HepG2 (cell line): ENCODE data around the gene ALKBH5. TPM values are rescaled to one million over a fixed set of nuclear protein-coding genes. Genes with fewer than 3 reads are reported as not detected.

Experiments
- ATAC-seq: fragments of 200-7000 bp; cut with Tn5 transposase; 3 replicates; pipeline ENCODE4 v1.9.1; 2020; ENCODE audit warnings: mild to moderate bottlenecking, moderate library complexity
- BruUV-seq: library from RNA; stranded (reverse); fragments of 400-500 nt; replicated peaks from 2 replicates; lab custom pipeline; 2021; lab: Mats Ljungman, UMichigan
- CTCF ChIA-PET: fragments of 300-600 bp; formaldehyde crosslinking; extraction: SDS; loops from one replicate; lab custom pipeline; 2021; ENCODE audit warnings: low total read pairs, inconsistent platforms, low intra/inter-chr PET ratio; lab: Yijun Ruan, JAX
- POLR2A ChIA-PET: fragments of 350-600 bp; sonication (Branson Sonifier 250); formaldehyde crosslinking; loops from one replicate; lab custom pipeline; 2020; ENCODE audit warnings: antibody characterized with exemption, inconsistent platforms; lab: Yijun Ruan, JAX
- DNase-seq: peaks from one replicate; pipeline ENCODE4 v3.0.0-alpha.2; 2015; ENCODE audit warnings: low spot score
- FAIRE-seq: peaks from 3 replicates; lab custom pipeline; 2011; peaks lifted over from hg19 to GRCh38; lab: Jason Lieb, UNC
- H2AFZ ChIP-seq: one replicate; pipeline ENCODE4 v1.6.1; 2011; ENCODE audit warnings: low read length, inconsistent platforms
- H3K27ac ChIP-seq: fragments of 300-600 bp; 3 replicates; pipeline ENCODE4 v1.8.0; 2011; ENCODE audit warnings: mixed run types, mild to moderate bottlenecking, mixed read lengths, low read length, inconsistent platforms; ENCODE audit not compliant: insufficient read depth; ENCODE audit errors: extremely low read length
- H3K27me3 ChIP-seq, 2 experiments: fragments of 200-600 bp in 1 of 2; 2 replicates in 1 of 2; 3 replicates in 1 of 2; pipeline versions ENCODE4 v1.6.0 to v1.8.0; 2011; ENCODE audit warnings: low read length in 2 of 2, mild to moderate bottlenecking in 2 of 2, moderate library complexity in 2 of 2, inconsistent platforms in 1 of 2; ENCODE audit not compliant: insufficient read depth in 2 of 2, control insufficient read depth in 1 of 2
- H3K36me3 ChIP-seq, 2 experiments: fragments of 200-600 bp in 1 of 2; replicated peaks in 1 of 2; 2 replicates in 1 of 2; 3 replicates in 1 of 2; pipeline versions ENCODE4 v1.5.1 to v1.8.0; 2011; ENCODE audit warnings: low read length in 2 of 2, inconsistent platforms in 1 of 2; ENCODE audit not compliant: insufficient read depth in 2 of 2, control insufficient read depth in 1 of 2
- H3K4me1 ChIP-seq: 2 replicates; pipeline ENCODE4 v1.5.1; 2012; ENCODE audit warnings: low read length, inconsistent platforms; ENCODE audit not compliant: insufficient read depth
- H3K4me2 ChIP-seq: 2 replicates; pipeline ENCODE4 v1.6.0; 2011; ENCODE audit warnings: low read depth, low read length, inconsistent platforms
- H3K4me3 ChIP-seq, 3 experiments: fragments of 200-600 bp in 1 of 3; sonication (generic), shearing (Covaris generic) in 1 of 3; replicated peaks in 1 of 3; 2 replicates each; pipeline ENCODE4 v1.5.1; 2011 to 2016; ENCODE audit warnings: low read length in 3 of 3, inconsistent platforms in 2 of 3, low read depth in 2 of 3, mild to moderate bottlenecking in 2 of 3, control low read depth in 1 of 3, mixed read lengths in 1 of 3; ENCODE audit not compliant: insufficient read depth in 1 of 3
- H3K79me2 ChIP-seq: one replicate; pipeline ENCODE4 v1.6.1; 2011; ENCODE audit warnings: low read length, inconsistent platforms; ENCODE audit not compliant: insufficient read depth
- H3K9ac ChIP-seq: 2 replicates; pipeline ENCODE4 v1.6.0; 2011; ENCODE audit warnings: mild to moderate bottlenecking, low read depth, low read length, inconsistent platforms; ENCODE audit not compliant: insufficient read depth
- H3K9me3 ChIP-seq: 2 replicates; pipeline ENCODE4 v1.5.1; 2012; ENCODE audit warnings: mild to moderate bottlenecking, low read length
- H4K20me1 ChIP-seq: 2 replicates; pipeline ENCODE4 v1.6.0; 2011; ENCODE audit warnings: inconsistent platforms, mild to moderate bottlenecking, low read length, moderate library complexity; ENCODE audit not compliant: insufficient read depth
- EP300 ChIP-seq, 3 experiments: sonication (generic) in 1 of 3; formaldehyde crosslinking in 1 of 3; IDR thresholded peaks; 2 replicates each; pipeline versions ENCODE4 v1.5.1 to v1.6.1; 2011 to 2020; ENCODE audit warnings: low read depth in 2 of 3, low read length in 2 of 3, borderline replicate concordance in 1 of 3, improper control_type of control experiment in 1 of 3, mild to moderate bottlenecking in 1 of 3, missing genetic modification reagents in 1 of 3, moderate library complexity in 1 of 3
- JDP2 ChIP-seq: sonication (generic); formaldehyde crosslinking; IDR thresholded peaks from 2 replicates; pipeline ENCODE4 v1.8.1; 2022; ENCODE audit warnings: missing genetic modification reagents, borderline replicate concordance
- MTA1 ChIP-seq: sonication (generic); formaldehyde crosslinking; IDR thresholded peaks from 2 replicates; pipeline ENCODE4 v1.4.0; 2020; ENCODE audit warnings: missing genetic modification reagents, mild to moderate bottlenecking, borderline replicate concordance
- SMC3 ChIP-seq: IDR thresholded peaks from 2 replicates; pipeline ENCODE4 v1.6.1; 2011; ENCODE audit warnings: low read length, improper control_type of control experiment
- SOX6 ChIP-seq, 2 experiments: fragments of 450-650 bp in 1 of 2; sonication (generic) in 1 of 2; formaldehyde crosslinking in 1 of 2; IDR thresholded peaks; 2 replicates each; pipeline versions ENCODE4 v1.4.0 to v1.6.1; 2017 to 2020; ENCODE audit warnings: antibody characterized with exemption in 1 of 2, mild to moderate bottlenecking in 1 of 2, missing genetic modification reagents in 1 of 2
- ZMYM4 ChIP-seq: sonication (generic); formaldehyde crosslinking; IDR thresholded peaks from 2 replicates; pipeline ENCODE4 v1.8.1; 2023; ENCODE audit warnings: mild to moderate bottlenecking, missing genetic modification reagents
- ZNF34 ChIP-seq: sonication (generic); formaldehyde crosslinking; IDR thresholded peaks from 2 replicates; pipeline ENCODE4 v1.4.0; 2020; ENCODE audit warnings: mild to moderate bottlenecking, missing genetic modification reagents, borderline replicate concordance
- WGBS: methylation state at CpG from one replicate; pipeline ENCODE4 v1.1.6; 2017; ENCODE audit warnings: low lambda C conversion rate; 5-methylcytosine and 5-hydroxymethylcytosine counted together
- in situ Hi-C: cut with HindIII; loops from 2 replicates; pipeline ENCODE4 v1.10.0; 2017; ENCODE audit warnings: low pct_unique_long_range_greater_than_20kb; ENCODE audit not compliant: extremely low pct_ligation_motif_present
- intact Hi-C: fragments of 100-400 bp; cut with micrococcal nuclease; formaldehyde crosslinking; loops from one replicate; pipeline ENCODE4 v1.10.0; 2022; ENCODE audit not compliant: unreplicated experiment
- polyA plus RNA-seq, 8 experiments: library from polyadenylated mRNA; depleted of rRNA in 3 of 8; stranded (reverse) in 7 of 8; unstranded in 1 of 8; fragments of >200 nt; fragmentation: Illumina TruSeq in 4 of 8; extraction: Trizol in 4 of 8; gene quantifications; 2 replicates each; pipeline versions ENCODE4 v1.2.1 to v1.2.3, GENCODE V29; 2011 to 2016; ENCODE audit warnings: low read depth in 4 of 8, missing spikeins in 1 of 8, mixed read lengths in 1 of 8; ENCODE audit not compliant: insufficient read depth in 1 of 8
- total RNA-seq, 5 experiments: library from RNA; depleted of rRNA; stranded (reverse); fragments of >200 nt; fragmentation: Illumina TruSeq; extraction: Trizol; gene quantifications; 2 replicates each; pipeline ENCODE4 v1.2.3, GENCODE V29; 2016; ENCODE audit warnings: low read depth in 1 of 5
- TF ChIP-seq, protein P1 (sequence below): sonication (generic); formaldehyde crosslinking; IDR thresholded peaks from 2 replicates; pipeline ENCODE4 v1.4.0; 2020; ENCODE audit warnings: mild to moderate bottlenecking, missing genetic modification reagents

ALKBH5 gene
- total and polyA plus RNA-seq, 2 of the 13 experiments (the other 11 are each of a cell fraction or from before 2014, with no cell fraction given), result 68.9 to 76.9 TPM

DNA sequence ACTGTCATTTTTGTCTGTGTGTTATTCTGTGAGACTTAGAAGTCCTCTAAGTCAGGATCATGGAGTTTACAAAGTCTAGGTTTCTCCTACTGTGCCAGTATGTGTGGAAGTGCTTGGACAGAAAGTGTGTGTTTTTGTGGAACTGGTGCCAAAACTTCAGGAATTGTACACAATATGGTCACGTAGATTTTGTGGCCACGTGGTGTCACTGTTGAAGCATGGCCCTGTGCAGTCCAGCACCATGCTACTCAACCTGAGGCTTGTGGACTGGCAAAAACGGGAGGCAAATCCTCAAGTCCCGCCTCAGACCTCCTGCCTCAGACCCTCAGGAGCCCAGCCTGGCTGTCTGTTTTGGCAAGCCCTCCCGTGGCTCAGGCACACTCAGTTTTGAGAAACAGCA, 16.7 kb upstream of the ALKBH5 start (continued):
- TF ChIP-seq JDP2 (CRISPR knock-in tag) (no peak), SMC3 (peak; percentile 8; the same call in 1 of the 2 replicates)

DNA sequence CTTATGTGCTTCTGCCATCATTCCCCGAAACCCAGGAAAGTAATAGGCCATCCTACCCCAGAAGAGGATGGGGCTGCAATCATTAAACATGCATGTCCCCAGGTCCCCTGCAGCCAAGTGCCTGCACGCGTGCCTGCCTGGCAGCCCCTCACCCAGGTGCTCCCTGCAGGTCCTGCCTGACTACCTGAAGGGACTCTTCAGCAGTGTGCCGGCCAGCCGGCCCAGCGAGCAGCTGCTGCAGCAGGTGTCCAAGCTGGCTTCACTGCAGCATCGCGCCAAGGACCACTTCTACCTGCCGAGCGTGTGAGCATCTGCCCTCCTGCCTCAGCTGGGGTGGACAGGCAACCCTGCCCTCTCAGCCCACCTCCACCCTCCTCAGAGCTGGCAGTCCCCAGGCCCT, 16.2 kb upstream of the ALKBH5 start:
- intact Hi-C loops (no loop called here), in situ Hi-C loops (no loop called here)
- H3K4me1 ChIP-seq, result peaks cover 26% of the 10 kb centered on the region
- H3K9ac ChIP-seq, result no peak overlapping the region
- H3K27ac ChIP-seq, result no peak overlapping the region
- CTCF ChIA-PET, result no interaction called here
- TF ChIP-seq SOX6 (IDR thresholded peaks at IDR 0.05) (no peak), SOX6 (CRISPR knock-in tag; IDR thresholded peaks at IDR 0.05) (no peak), ZMYM4 (CRISPR knock-in tag) (no peak), MTA1 (CRISPR knock-in tag) (peak; percentile 15; the same call in 1 of the 2 replicates), EP300 (IDR thresholded peaks at IDR 0.05; ENCODE audit: low read depth in 2 of 2, low read length in 2 of 2) (no peak), EP300 (CRISPR knock-in tag; IDR thresholded peaks at IDR 0.05; ENCODE audit: borderline replicate concordance) (no peak), ZNF34 (CRISPR knock-in tag) (no peak)
- TF ChIP-seq, protein P1, sequence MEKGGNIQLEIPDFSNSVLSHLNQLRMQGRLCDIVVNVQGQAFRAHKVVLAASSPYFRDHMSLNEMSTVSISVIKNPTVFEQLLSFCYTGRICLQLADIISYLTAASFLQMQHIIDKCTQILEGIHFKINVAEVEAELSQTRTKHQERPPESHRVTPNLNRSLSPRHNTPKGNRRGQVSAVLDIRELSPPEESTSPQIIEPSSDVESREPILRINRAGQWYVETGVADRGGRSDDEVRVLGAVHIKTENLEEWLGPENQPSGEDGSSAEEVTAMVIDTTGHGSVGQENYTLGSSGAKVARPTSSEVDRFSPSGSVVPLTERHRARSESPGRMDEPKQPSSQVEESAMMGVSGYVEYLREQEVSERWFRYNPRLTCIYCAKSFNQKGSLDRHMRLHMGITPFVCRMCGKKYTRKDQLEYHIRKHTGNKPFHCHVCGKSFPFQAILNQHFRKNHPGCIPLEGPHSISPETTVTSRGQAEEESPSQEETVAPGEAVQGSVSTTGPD (CRISPR knock-in tag), result no peak
- ATAC-seq, result no peak
- no peaks in the 10 kb centered on the region for H3K36me3 ChIP-seq
- no peak overlapping the region for H3K4me3 ChIP-seq
- POLR2A ChIA-PET, result no interaction called here
- H2AFZ ChIP-seq, result no peak overlapping the region
- H3K9me3 ChIP-seq, result peaks cover 9% of the 10 kb centered on the region
- no peaks in the 10 kb centered on the region for H3K79me2 ChIP-seq
- FAIRE-seq, result no peak
- BruUV-seq, result no TSS peak
- no peak for DNase-seq
- no peak overlapping the region for H3K4me2 ChIP-seq
- H3K27me3 ChIP-seq, result peaks cover 0 to 6% of the 10 kb centered on the region in 2 experiments; a peak in 1 of 5 replicates
- H4K20me1 ChIP-seq, result no peaks in the 10 kb centered on the region
- WGBS, result 100% methylated on average over 1 of the region's 10 CpGs
